ENCODE measurements around the gene ICA1. TPM values are rescaled to one million over a fixed set of nuclear protein-coding genes. Genes with fewer than 3 reads are reported as not detected.
A peak's percentile ranks its signal among the peaks of the same experiment; 100 is the strongest.

Gene ICA1
- total RNA-seq, 1 experiment from 2014 or later = not detected

GRCh38 chr7:8177109-8177933 is 84.6 kb downstream of the ICA1 start:
- Histone ChIP-seq H3K27me3 (no peaks in the 10 kb centered on the region), H3K36me3 (no peaks in the 10 kb centered on the region), H3K4me1 (no peaks in the 10 kb centered on the region), H3K9me3 (replicated peaks) (no peaks in the 10 kb centered on the region), H3K4me3 (no peak overlapping the region), H3K27ac (no peak overlapping the region)
- DNase-seq = no peak

DNA sequence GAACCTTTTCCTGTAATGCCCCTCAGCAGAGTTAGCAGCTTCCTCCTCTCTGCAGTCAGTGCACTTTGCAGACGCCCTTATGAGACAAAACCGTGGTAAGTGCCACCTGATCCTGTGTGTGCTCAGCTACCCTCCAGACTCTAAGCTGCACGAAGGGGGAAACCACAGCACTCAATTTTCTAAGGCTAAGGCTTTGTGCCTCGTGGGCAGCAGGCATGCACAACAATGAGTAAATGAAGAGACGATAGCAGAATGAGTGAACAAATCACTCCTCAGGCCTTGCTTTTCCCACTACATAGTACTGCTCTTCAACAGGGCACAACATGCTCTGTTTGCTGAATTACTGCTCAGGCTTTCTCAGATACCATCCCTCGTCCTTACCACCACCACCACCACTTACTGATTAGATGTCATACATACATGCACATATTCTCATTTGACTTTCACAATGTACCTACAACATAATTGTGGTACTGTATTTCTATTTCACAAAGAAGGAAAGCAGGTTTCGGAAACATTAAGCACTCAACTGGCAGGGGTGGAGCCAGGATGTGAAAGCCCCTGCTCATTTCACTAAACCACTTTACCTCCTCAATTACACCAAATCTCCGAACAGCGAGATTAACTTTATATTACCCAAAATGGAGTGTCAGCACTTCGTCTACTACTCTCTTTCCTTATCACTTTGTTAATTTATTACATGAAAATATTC is 85.4 kb downstream of the ICA1 start:
- DNase-seq = no peak
- Histone ChIP-seq H3K4me3 (no peak overlapping the region), H3K27ac (no peak overlapping the region), H3K4me1 (no peaks in the 10 kb centered on the region), H3K27me3 (no peaks in the 10 kb centered on the region), H3K9me3 (replicated peaks) (no peaks in the 10 kb centered on the region), H3K36me3 (no peaks in the 10 kb centered on the region)

DNA sequence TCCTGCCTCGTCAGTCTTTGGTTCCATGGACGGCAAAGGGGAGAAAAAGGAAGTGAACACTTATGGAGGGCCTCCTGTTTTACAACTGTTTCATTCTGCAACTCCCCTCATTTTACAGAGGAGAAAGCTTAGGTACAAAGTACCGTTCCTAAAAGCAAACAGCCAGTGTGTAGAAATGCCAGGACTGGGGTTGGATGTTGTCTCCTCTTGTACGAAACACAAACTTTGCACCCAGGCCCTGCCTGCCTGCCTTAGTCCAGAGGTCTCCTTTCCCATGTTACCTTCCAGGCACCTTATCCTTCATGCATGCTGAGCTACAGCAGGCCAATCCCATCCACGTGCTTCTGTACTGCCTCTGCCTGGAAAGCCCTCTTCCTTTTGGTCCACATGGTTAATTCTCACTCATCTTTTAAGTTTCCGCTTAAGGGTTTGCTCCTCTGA is 86.0 kb downstream of the ICA1 start:
- Histone ChIP-seq H3K27ac (no peak overlapping the region), H3K4me3 (no peak overlapping the region), H3K4me1 (no peaks in the 10 kb centered on the region), H3K36me3 (no peaks in the 10 kb centered on the region), H3K9me3 (replicated peaks) (no peaks in the 10 kb centered on the region), H3K27me3 (no peaks in the 10 kb centered on the region)
- no peak for DNase-seq

- no peaks in the 10 kb centered on the region for H3K9me3 ChIP-seq (replicated peaks)
- DNase-seq = no peak
- H3K27ac ChIP-seq = no peak overlapping the region
Observed at GRCh38 chr7:8172372-8173354, 89.3 kb downstream of the ICA1 start.

GRCh38 chr7:8169171-8169570 is 92.8 kb downstream of the ICA1 start:
- Histone ChIP-seq H3K4me3 (no peak overlapping the region), H3K27ac (no peak overlapping the region), H3K4me1 (no peaks in the 10 kb centered on the region), H3K27me3 (no peaks in the 10 kb centered on the region), H3K36me3 (no peaks in the 10 kb centered on the region), H3K9me3 (replicated peaks) (no peaks in the 10 kb centered on the region)
- DNase-seq = no peak

More at GRCh38 chr7:8172372-8173354, 89.3 kb downstream of the ICA1 start:
- Histone ChIP-seq H3K4me1 (no peaks in the 10 kb centered on the region), H3K36me3 (no peaks in the 10 kb centered on the region), H3K27me3 (no peaks in the 10 kb centered on the region), H3K4me3 (no peak overlapping the region)

GRCh38 chr7:8168336-8168735 is 93.6 kb downstream of the ICA1 start:
- DNase-seq = no peak
- H3K27me3 ChIP-seq = no peaks in the 10 kb centered on the region
- no peaks in the 10 kb centered on the region for H3K4me1 ChIP-seq
- no peaks in the 10 kb centered on the region for H3K36me3 ChIP-seq
- no peaks in the 10 kb centered on the region for H3K9me3 ChIP-seq (replicated peaks)
- H3K27ac ChIP-seq = no peak overlapping the region
- no peak overlapping the region for H3K4me3 ChIP-seq

GRCh38 chr7:8165150-8165549 is 96.8 kb downstream of the ICA1 start:
- Histone ChIP-seq H3K36me3 (no peaks in the 10 kb centered on the region), H3K4me3 (no peak overlapping the region), H3K27ac (no peak overlapping the region), H3K27me3 (no peaks in the 10 kb centered on the region), H3K9me3 (replicated peaks) (no peaks in the 10 kb centered on the region), H3K4me1 (no peaks in the 10 kb centered on the region)
- DNase-seq = no peak

- Histone ChIP-seq H3K4me1 (no peaks in the 10 kb centered on the region), H3K4me3 (no peak overlapping the region), H3K36me3 (no peaks in the 10 kb centered on the region), H3K27me3 (no peaks in the 10 kb centered on the region), H3K9me3 (replicated peaks) (no peaks in the 10 kb centered on the region), H3K27ac (no peak overlapping the region)
- DNase-seq = no peak
Observed at GRCh38 chr7:8162181-8162580, 99.8 kb downstream of the ICA1 start.

GRCh38 chr7:8161364-8161828 is 100.6 kb downstream of the ICA1 start:
- Histone ChIP-seq H3K4me3 (no peak overlapping the region), H3K9me3 (replicated peaks) (no peaks in the 10 kb centered on the region), H3K27me3 (no peaks in the 10 kb centered on the region), H3K4me1 (no peaks in the 10 kb centered on the region), H3K27ac (no peak overlapping the region), H3K36me3 (no peaks in the 10 kb centered on the region)
- DNase-seq = peak; percentile 58 to 64

GRCh38 chr7:8160779-8161345 is 101.1 kb downstream of the ICA1 start:
- DNase-seq = no peak
- no peaks in the 10 kb centered on the region for H3K9me3 ChIP-seq (replicated peaks)
- H3K36me3 ChIP-seq = no peaks in the 10 kb centered on the region
- no peaks in the 10 kb centered on the region for H3K27me3 ChIP-seq
- H3K4me1 ChIP-seq = no peaks in the 10 kb centered on the region
- no peak overlapping the region for H3K27ac ChIP-seq
- no peak overlapping the region for H3K4me3 ChIP-seq

GRCh38 chr7:8160250-8160649 is 101.7 kb downstream of the ICA1 start:
- no peaks in the 10 kb centered on the region for H3K4me1 ChIP-seq
- H3K36me3 ChIP-seq = no peaks in the 10 kb centered on the region
- H3K4me3 ChIP-seq = no peak overlapping the region
- H3K9me3 ChIP-seq (replicated peaks) = no peaks in the 10 kb centered on the region
- no peak overlapping the region for H3K27ac ChIP-seq
- no peaks in the 10 kb centered on the region for H3K27me3 ChIP-seq
- DNase-seq = no peak

- Histone ChIP-seq H3K4me1 (no peaks in the 10 kb centered on the region), H3K36me3 (no peaks in the 10 kb centered on the region), H3K9me3 (replicated peaks) (no peaks in the 10 kb centered on the region), H3K27me3 (no peaks in the 10 kb centered on the region), H3K4me3 (no peak overlapping the region), H3K27ac (no peak overlapping the region)
- DNase-seq = no peak
Observed at GRCh38 chr7:8159595-8159994, 102.4 kb downstream of the ICA1 start.

DNA sequence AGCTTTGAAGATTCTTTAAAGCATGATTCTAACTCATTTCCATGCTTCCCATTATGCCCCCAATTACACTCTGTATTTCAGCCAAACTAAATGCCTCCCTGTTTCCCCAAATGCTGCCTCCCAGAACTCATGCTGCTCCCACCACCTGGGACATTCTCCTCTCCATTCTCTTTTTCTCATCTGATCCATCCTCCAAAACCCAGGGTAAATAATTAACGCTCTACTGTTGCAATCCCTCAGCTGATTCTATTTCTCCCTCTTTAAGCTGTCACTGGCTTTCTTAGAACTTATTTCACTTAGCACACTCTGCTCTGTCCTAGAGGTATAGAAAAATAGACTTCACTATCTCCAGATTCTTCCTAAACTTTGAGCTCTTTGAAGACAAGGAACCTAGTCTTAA is 104.7 kb downstream of the ICA1 start:
- Histone ChIP-seq H3K27me3 (no peaks in the 10 kb centered on the region), H3K4me1 (no peaks in the 10 kb centered on the region), H3K27ac (no peak overlapping the region), H3K9me3 (replicated peaks) (no peaks in the 10 kb centered on the region), H3K36me3 (no peaks in the 10 kb centered on the region), H3K4me3 (no peak overlapping the region)
- DNase-seq = no peak

- Histone ChIP-seq H3K4me3 (no peak overlapping the region), H3K4me1 (no peaks in the 10 kb centered on the region), H3K27ac (no peak overlapping the region), H3K36me3 (no peaks in the 10 kb centered on the region), H3K27me3 (no peaks in the 10 kb centered on the region), H3K9me3 (replicated peaks) (no peaks in the 10 kb centered on the region)
- no peak for DNase-seq
Observed at GRCh38 chr7:8155836-8156235, 106.1 kb downstream of the ICA1 start.

Measured in SJCRH30 (cell line).